ENCODE results near the gene CXorf49B.
"Not testable (repeated sequence)": the region's sequence is repeated elsewhere in the genome, so short reads cannot be mapped to it uniquely, and the experiment has no call there.

CXorf49B gene

DNA sequence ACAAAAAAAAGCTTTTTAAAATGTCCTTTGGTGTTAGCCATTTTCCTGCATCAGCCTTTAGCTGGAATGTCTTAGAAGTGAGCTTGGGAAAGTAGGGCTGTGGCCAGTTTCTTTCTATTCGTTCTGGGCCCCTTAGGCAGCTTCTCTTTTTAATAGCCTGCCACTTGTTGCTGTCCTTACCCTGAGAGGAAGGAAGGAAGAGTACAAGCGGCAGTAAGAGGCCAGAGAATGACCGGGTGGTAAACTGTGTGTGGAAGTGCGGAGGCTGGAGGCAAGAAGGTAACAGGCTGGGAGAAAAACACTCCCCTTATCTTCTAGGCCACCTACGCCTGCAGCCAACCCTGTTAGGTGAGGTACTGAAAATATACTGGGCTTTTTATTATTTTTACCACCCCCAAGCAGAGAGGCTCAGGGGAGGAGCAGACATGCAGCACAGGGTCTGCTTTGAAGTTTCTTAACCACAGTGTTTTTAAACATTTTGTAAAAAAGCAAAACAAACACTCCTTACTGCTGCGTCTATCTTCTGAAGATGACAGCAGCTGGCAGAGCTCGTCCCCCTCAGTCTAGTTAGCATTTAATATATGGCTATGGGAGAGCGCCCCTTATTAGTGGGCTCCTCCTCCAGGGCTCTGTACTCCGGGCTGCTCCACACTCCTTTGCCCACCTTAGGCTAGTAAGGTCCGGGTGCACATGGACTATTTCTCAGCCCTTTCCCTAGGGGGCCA is 19.2 kb downstream of the CXorf49B start:
- H3K27me3 ChIP-seq (ENCODE audit: control insufficient read depth, insufficient read depth, low read length); H3K4me3 ChIP-seq (ENCODE audit: low read depth, low read length); H3K36me3 ChIP-seq (ENCODE audit: control insufficient read depth, insufficient read depth, low read length); H3K9me3 ChIP-seq (ENCODE audit: control insufficient read depth, insufficient read depth, low read depth, low read length); H3K27ac ChIP-seq (ENCODE audit: low read depth, low read length); H3K9ac ChIP-seq (ENCODE audit: low read length); H3K4me1 ChIP-seq (ENCODE audit: control insufficient read depth, insufficient read depth, low read length): not testable (repeated sequence)

DNA sequence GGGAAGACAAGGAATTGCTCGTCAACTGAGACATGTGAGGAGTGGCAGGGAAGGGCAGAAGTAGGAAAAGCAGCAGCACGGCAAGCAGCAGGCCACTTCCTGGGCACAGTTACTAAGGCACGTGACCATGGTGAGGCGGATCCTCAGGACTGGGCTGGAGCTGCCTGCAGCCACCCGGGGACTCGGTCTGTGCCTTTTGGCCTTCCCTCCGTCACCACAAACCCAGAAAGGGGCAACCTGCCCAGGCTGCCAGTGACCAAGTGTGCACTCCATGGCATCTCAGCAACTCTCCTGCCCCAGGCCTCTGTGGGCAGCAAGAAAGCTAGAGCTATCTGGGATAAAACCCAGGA is 19.8 kb downstream of the CXorf49B start:
- not testable (repeated sequence) for H3K27me3 ChIP-seq (ENCODE audit: control insufficient read depth, insufficient read depth, low read length)

GRCh38 chrX:71783569-71784347 is 20.6 kb downstream of the CXorf49B start:
- H3K4me1 ChIP-seq (ENCODE audit: control insufficient read depth, insufficient read depth, low read length); H3K27ac ChIP-seq (ENCODE audit: low read depth, low read length); H3K9me3 ChIP-seq (ENCODE audit: control insufficient read depth, insufficient read depth, low read depth, low read length); H3K4me3 ChIP-seq (ENCODE audit: low read depth, low read length); H3K9ac ChIP-seq (ENCODE audit: low read length); H3K36me3 ChIP-seq (ENCODE audit: control insufficient read depth, insufficient read depth, low read length); H3K27me3 ChIP-seq (ENCODE audit: control insufficient read depth, insufficient read depth, low read length): not testable (repeated sequence)

More for the DNA sequence above, 19.8 kb downstream of the CXorf49B start:
- not testable (repeated sequence) for H3K4me1 ChIP-seq (ENCODE audit: control insufficient read depth, insufficient read depth, low read length); H3K9ac ChIP-seq (ENCODE audit: low read length); H3K4me3 ChIP-seq (ENCODE audit: low read depth, low read length); H3K27ac ChIP-seq (ENCODE audit: low read depth, low read length); H3K36me3 ChIP-seq (ENCODE audit: control insufficient read depth, insufficient read depth, low read length); H3K9me3 ChIP-seq (ENCODE audit: control insufficient read depth, insufficient read depth, low read depth, low read length)

DNA sequence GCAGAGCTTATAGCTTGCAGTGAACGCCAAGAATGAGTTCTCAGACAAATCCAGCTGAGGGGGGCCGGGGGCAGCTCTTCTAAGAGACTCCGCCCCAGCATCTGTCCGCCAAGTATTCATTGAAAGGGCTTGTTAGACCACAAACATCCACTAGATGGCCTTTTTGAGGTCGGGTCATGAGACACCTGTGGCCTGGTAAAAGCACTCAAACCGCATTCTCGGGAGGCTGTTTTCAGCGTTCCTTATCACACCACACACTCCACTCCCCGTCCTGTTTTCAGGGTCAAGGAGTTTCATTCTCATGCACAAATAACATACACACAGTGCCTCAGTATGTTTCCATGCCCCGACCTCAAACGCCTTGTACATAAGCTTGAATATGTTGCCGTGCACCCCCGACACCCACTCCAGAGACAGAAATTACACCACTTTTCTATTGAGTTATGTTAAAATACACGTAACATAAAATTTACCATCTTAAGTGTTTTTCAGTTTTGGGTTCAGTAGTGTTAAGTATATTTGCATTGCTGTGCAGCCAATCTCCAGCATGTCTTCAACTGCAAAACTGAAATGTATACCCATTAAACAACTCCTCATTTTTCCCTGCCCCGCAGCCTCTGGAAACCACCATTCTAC is 21.3 kb downstream of the CXorf49B start:
- not testable (repeated sequence) for H3K27ac ChIP-seq (ENCODE audit: low read depth, low read length); H3K27me3 ChIP-seq (ENCODE audit: control insufficient read depth, insufficient read depth, low read length); H3K4me3 ChIP-seq (ENCODE audit: low read depth, low read length); H3K9ac ChIP-seq (ENCODE audit: low read length); H3K4me1 ChIP-seq (ENCODE audit: control insufficient read depth, insufficient read depth, low read length); H3K9me3 ChIP-seq (ENCODE audit: control insufficient read depth, insufficient read depth, low read depth, low read length); H3K36me3 ChIP-seq (ENCODE audit: control insufficient read depth, insufficient read depth, low read length)

DNA sequence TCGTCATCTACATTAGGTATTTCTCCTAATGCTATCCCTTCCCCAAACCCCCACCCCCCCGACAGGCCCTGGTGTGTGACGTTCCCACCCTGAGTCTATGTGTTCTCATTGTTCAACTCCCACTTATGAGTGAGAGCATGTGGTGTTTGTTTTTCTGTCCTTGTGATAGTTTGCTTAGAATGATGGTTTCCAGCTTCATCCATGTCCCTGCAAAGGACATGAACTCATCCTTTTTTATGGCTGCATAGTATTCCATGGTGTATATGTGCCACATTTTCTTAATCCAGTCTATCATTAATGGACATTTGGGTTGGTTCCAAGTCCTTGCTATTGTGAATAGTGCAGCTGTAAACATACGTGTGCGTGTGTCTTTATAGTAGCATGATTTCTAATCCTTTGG is 43.3 kb downstream of the CXorf49B start:
- H3K4me3 ChIP-seq (ENCODE audit: low read depth, low read length); H3K9ac ChIP-seq (ENCODE audit: low read length); H3K4me1 ChIP-seq (ENCODE audit: control insufficient read depth, insufficient read depth, low read length); H3K27ac ChIP-seq (ENCODE audit: low read depth, low read length); H3K36me3 ChIP-seq (ENCODE audit: control insufficient read depth, insufficient read depth, low read length); H3K27me3 ChIP-seq (ENCODE audit: control insufficient read depth, insufficient read depth, low read length); H3K9me3 ChIP-seq (ENCODE audit: control insufficient read depth, insufficient read depth, low read depth, low read length): not testable (repeated sequence)

- no peaks in the 10 kb centered on the region for H3K36me3 ChIP-seq (ENCODE audit: control insufficient read depth, insufficient read depth, low read length)
- peaks cover 2% of the 10 kb centered on the region; the same call in 1 of the 2 replicates for H3K9me3 ChIP-seq (ENCODE audit: control insufficient read depth, insufficient read depth, low read depth, low read length)
- H3K4me3 ChIP-seq (ENCODE audit: low read depth, low read length) = no peak overlapping the region
- no peaks in the 10 kb centered on the region for H3K27me3 ChIP-seq (ENCODE audit: control insufficient read depth, insufficient read depth, low read length)
- H3K9ac ChIP-seq (ENCODE audit: low read length) = no peak overlapping the region
- no peaks in the 10 kb centered on the region for H3K4me1 ChIP-seq (ENCODE audit: control insufficient read depth, insufficient read depth, low read length)
- no peak overlapping the region for H3K27ac ChIP-seq (ENCODE audit: low read depth, low read length)
Measured at GRCh38 chrX:71809886-71810285, 46.7 kb downstream of the CXorf49B start.

DNA sequence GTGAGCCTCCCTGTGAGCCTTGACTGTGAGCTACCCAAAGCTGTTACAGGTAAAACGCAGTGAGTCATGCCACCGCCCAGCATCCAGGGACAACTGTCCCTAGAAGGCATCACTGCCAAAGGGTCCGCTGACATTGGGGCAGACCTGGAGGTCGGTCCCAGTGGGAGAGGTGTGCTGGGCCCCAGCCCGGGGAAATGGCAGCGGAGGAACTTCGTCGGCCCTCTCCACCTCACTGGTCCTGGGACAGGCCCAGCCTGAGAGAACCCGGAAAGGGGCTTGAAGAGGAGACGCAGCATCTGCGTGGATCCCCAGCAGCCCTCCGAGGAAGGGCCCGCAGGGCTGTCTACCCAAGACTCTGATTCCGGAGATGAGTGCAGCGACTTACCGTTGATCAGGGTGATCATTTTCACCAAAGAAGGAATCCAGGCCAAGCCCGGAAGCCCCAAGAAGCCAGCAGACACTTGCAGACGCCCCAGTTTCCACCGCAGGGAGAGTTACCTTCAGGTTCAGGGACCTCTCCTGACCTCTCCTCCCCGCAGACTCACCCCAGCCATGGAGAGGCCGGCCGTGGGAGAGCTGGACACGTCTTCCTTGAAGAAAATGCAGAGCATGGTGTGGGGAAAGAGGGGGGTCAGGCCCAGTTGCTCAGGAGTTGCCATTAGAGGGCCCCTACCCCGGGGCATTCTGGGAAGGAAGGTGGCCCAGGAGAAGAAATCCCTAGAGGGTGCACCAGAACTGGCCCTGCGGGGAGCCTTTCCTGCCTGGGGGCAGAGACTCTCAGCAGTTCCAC is 51.2 kb downstream of the CXorf49B start:
- Histone ChIP-seq H3K27ac (ENCODE audit: low read depth, low read length) (no peak overlapping the region), H3K9ac (ENCODE audit: low read length) (no peak overlapping the region), H3K9me3 (ENCODE audit: control insufficient read depth, insufficient read depth, low read depth, low read length) (peaks cover 17% of the 10 kb centered on the region), H3K4me3 (ENCODE audit: low read depth, low read length) (no peak overlapping the region), H3K36me3 (ENCODE audit: control insufficient read depth, insufficient read depth, low read length) (no peaks in the 10 kb centered on the region), H3K27me3 (ENCODE audit: control insufficient read depth, insufficient read depth, low read length) (no peaks in the 10 kb centered on the region), H3K4me1 (ENCODE audit: control insufficient read depth, insufficient read depth, low read length) (no peaks in the 10 kb centered on the region; the same call in 1 of the 2 replicates)

GRCh38 chrX:71815121-71815905 is 52.2 kb downstream of the CXorf49B start:
- Histone ChIP-seq H3K4me1 (ENCODE audit: control insufficient read depth, insufficient read depth, low read length) (no peaks in the 10 kb centered on the region; the same call in 1 of the 2 replicates), H3K9me3 (ENCODE audit: control insufficient read depth, insufficient read depth, low read depth, low read length) (peaks cover 17% of the 10 kb centered on the region)

GRCh38 chrX:71815906-71816156 is 52.7 kb downstream of the CXorf49B start:
- no peaks in the 10 kb centered on the region; the same call in 1 of the 2 replicates for H3K4me1 ChIP-seq (ENCODE audit: control insufficient read depth, insufficient read depth, low read length)
- no peak overlapping the region for H3K27ac ChIP-seq (ENCODE audit: low read depth, low read length)
- H3K9ac ChIP-seq (ENCODE audit: low read length) = no peak overlapping the region
- no peak overlapping the region for H3K4me3 ChIP-seq (ENCODE audit: low read depth, low read length)
- no peaks in the 10 kb centered on the region for H3K27me3 ChIP-seq (ENCODE audit: control insufficient read depth, insufficient read depth, low read length)
- no peaks in the 10 kb centered on the region for H3K36me3 ChIP-seq (ENCODE audit: control insufficient read depth, insufficient read depth, low read length)
- H3K9me3 ChIP-seq (ENCODE audit: control insufficient read depth, insufficient read depth, low read depth, low read length) = peaks cover 17% of the 10 kb centered on the region

More at GRCh38 chrX:71815121-71815905, 52.2 kb downstream of the CXorf49B start:
- Histone ChIP-seq H3K9ac (ENCODE audit: low read length) (no peak overlapping the region), H3K36me3 (ENCODE audit: control insufficient read depth, insufficient read depth, low read length) (no peaks in the 10 kb centered on the region), H3K27ac (ENCODE audit: low read depth, low read length) (no peak overlapping the region), H3K27me3 (ENCODE audit: control insufficient read depth, insufficient read depth, low read length) (no peaks in the 10 kb centered on the region), H3K4me3 (ENCODE audit: low read depth, low read length) (no peak overlapping the region)

Data from HUES6 (cell line).